Measurements from ENCODE around the gene HOPX.
"Not testable (repeated sequence)": the region's sequence is repeated elsewhere in the genome, so short reads cannot be mapped to it uniquely, and the experiment has no call there.

DNA sequence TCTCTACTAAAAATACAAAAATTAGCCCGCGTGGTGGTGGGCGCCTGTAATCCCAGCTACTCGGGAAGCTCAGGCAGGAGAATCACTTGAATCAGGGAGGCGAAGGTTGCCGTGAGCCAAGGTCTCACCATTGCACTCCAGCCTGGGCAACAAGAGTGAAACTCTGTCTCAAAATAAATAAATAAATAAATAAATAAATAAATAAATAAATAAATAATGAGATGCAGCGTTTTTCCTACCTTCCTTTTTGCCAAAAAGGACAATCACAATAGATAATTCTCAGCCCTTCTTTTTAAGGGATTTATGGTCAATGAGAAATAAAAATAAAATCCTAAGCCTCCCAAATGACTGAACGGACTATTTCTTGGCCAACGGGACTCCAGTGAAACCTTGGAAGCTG, 46.1 kb downstream of the HOPX start:
- TF ChIP-seq, protein P1, sequence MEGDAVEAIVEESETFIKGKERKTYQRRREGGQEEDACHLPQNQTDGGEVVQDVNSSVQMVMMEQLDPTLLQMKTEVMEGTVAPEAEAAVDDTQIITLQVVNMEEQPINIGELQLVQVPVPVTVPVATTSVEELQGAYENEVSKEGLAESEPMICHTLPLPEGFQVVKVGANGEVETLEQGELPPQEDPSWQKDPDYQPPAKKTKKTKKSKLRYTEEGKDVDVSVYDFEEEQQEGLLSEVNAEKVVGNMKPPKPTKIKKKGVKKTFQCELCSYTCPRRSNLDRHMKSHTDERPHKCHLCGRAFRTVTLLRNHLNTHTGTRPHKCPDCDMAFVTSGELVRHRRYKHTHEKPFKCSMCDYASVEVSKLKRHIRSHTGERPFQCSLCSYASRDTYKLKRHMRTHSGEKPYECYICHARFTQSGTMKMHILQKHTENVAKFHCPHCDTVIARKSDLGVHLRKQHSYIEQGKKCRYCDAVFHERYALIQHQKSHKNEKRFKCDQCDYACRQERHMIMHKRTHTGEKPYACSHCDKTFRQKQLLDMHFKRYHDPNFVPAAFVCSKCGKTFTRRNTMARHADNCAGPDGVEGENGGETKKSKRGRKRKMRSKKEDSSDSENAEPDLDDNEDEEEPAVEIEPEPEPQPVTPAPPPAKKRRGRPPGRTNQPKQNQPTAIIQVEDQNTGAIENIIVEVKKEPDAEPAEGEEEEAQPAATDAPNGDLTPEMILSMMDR (IDR thresholded peaks at IDR 0.05; ENCODE audit: low read length), result not testable (repeated sequence)
- not testable (repeated sequence) for TF ChIP-seq EZH2phosphoT487 (IDR thresholded peaks at IDR 0.05; ENCODE audit: low read length)
